HG02938 (cell line): ENCODE results near the gene COA4.

Experiments
- ATAC-seq: cut with Tn5 transposase; IDR thresholded peaks from one replicate; pipeline ENCODE4 v1.9.1; 2021; ENCODE audit warnings: mild to moderate bottlenecking, moderate library complexity; ENCODE audit not compliant: unreplicated experiment

The COA4 gene

DNA sequence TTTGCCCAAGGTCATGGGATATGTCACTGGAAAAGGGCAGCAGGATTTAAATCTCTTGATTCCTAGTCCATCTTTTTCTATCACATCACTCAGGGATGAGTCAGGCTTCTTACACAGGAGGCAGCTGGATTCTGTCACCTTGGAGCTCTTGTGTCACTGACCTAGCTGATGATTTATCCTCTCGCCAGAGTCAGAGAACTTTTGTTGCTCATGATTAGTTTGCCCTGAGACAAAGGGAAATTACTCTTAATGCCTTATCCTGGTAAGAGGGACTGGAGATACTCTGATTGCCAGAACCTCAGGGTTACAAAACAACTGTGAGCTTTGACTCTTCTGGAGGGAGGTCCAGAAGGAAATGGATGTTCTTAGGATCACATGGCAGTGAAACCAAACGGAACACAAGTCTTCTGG, 10.1 kb downstream of the COA4 start:
- ATAC-seq: no peak

DNA sequence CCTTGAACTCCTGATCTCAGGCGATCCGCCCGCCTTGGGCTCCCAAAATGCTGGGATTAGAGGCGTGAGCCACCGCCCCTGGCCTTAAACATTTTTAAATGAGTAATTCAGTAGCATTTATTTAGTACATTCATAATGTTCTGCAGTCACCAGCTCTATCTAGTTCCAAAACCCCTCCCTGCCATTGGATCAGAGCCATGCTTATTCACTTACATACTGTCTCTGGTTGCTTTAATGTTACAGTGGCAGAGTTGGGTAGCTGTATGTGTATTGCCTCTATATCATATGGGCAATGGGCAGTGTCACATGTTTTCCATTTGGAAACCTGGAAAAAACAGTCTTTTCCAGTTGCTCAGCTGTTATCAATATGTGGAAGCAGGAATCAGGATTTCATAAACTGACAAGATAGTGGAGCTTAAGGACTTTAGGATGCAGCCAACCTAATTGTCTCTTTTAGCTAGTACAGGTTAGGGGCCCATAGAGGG, 10.5 kb downstream of the COA4 start:
- ATAC-seq: no peak

DNA sequence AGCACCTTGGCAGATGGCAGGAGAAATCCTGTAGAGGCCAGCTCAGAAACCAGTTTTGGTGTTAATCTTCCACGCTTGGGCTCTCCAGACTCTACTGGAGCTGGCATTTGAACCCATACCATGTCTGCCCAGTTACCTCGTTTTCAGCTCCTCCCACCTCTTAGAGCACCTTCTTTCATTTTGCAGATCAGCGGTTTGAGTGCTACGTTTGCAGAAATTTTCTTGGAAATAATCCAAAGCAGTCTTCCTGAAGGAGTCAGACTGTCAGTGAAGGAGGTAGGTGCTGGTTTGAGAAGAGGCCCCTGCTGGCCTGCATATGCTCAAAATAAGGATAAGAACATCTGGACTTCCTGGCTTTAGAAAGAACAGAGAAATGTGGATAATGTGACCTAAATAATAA, 13.7 kb downstream of the COA4 start:
- no peak for ATAC-seq

DNA sequence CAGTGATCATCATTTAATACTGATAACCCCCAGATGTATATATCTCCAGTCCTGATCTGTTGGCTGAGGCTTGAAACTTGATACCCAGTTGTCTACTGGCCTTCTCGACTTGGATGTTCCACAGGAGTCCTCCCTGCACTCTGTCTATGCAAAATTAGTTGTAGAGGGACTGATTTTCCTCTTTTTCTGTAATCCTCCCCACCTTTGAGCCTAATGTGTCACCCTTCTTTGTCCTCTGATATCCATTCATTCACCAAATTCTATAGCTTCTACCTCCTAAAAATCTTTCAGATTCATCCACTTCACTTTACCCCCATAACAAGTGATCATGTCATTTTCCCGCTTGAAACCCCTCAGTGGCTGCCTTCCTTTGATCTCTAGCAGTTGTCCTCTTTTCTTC, 16.4 kb downstream of the COA4 start:
- ATAC-seq: no peak

DNA sequence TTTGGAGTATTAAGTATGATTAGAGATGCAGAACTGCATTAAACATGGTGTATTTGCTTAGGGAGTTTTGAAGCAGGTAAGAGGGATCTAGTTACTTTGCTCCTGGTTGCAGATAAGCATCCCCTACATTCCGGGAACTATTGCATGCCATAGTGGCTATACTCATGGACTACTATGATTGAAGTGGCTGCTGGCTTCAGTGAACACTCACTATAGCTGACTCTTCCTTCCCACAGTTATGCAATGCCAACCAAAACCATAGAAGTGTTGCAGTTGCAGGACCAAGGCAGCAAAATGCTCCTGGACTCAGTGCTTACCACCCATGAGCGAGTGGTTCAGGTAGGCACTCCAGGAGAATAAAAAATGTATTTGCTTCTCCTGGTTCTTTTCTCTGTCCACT, 17.0 kb downstream of the COA4 start:
- no peak for ATAC-seq

DNA sequence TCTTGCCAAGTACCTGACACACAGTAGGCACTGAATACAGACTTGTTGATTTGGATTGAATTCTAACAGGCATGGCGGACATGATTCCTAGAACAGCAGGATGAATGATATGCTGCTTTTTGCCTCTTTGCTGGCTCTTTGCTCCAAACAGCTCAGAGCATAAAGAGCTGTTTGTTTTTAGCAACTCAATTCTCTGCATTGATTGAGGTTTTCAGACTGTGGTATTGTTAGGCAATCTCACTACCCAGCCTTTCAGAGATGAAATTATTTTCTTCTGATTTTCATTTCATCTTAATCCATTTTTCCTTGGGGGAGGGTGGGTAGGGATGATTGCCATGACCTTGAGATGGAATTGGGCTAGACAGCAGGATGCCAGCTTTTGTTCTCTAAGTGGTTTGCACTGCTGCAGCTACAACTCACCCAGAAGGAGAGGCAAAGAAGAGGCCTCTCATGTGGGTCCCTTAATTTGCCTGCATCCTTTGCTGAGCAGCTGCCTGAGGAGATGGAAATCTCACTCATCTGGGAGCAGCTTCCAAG, 20.5 kb downstream of the COA4 start:
- ATAC-seq: no peak

DNA sequence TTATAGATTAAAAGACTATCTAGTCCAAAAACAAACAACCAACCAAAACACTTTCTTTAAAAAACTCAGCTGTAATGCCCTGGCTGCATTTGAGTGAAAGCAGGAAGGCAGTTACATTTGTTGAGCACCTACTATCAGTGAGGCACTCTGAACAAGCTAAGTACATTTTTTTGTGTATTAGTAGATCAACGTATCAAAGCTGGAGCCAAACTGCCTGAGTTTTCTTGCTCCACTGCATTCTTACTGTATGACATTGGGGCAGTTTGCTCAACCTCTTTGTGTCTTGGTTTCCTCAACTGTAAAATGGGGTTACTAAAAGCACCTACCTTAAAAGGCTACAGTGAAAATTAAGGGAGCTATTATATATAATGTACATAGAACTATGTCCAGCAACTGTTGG, 22.0 kb downstream of the COA4 start:
- no peak for ATAC-seq

DNA sequence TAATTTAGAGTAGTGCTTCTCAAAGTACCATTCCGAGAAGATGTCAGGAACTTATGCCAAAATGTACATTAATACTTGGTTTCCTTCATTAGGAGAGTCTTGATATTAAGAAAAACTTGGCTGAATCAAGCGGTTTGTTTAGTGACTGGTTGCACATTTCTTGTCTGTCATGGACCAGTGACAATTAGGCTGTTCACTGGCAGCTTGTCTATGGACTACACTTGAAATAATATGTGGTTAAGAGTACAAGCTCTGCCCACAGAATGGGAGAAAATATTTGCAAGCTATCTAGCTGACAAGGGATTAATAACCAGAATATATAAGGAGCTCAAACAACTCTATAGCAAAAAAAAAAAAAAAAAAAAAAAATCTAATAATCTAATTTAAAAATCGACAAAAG, 24.6 kb downstream of the COA4 start:
- ATAC-seq: no peak

DNA sequence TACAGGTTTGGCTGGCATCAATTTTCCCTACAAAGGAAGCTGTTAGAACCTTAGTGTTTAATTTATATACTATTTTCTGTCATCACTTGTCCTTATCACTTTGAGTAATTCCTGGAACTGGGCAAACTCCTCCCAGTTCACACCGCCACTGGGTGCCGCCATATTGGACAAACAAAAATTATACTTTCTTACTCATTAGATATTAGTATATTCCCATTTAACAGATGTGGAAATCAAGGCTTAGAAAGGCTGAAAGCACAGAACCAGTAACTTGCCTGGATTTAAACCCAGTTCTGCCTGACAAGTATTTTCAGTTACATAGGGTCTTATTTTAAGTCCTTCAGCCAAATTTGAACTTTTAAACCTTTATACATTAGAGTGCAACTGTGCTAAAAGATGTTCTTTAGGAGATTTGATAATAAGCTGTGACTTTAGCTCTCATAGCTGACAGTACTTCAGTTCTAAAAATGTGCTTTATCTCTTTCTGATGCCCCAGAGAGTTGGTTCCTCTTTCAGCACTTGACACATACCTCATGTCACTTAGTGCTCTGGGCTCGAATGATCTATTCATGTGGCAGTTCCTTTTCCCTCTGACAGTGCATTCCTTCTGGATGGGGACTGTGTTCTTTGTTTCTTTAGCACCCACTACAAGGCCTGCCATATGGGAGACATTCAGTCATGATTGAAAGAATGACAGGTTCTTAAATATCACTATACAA, 25.4 kb downstream of the COA4 start:
- ATAC-seq: no peak

DNA sequence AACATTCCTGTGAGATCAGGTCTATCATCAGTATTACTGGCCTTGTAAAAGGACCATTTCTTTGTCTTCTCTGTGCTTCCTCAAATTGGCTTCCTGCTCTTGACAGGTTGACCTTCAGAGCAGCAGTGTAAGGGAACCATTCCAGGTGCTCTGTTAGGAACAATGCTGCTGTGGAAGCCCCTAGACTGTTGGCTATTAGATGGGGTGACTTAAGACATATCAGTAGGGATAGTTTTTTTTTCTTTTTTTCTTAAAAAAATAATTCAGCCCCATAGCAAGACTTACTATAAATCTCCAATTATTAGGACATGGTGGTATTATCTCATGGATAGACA, 37.6 kb downstream of the COA4 start:
- ATAC-seq: no peak

DNA sequence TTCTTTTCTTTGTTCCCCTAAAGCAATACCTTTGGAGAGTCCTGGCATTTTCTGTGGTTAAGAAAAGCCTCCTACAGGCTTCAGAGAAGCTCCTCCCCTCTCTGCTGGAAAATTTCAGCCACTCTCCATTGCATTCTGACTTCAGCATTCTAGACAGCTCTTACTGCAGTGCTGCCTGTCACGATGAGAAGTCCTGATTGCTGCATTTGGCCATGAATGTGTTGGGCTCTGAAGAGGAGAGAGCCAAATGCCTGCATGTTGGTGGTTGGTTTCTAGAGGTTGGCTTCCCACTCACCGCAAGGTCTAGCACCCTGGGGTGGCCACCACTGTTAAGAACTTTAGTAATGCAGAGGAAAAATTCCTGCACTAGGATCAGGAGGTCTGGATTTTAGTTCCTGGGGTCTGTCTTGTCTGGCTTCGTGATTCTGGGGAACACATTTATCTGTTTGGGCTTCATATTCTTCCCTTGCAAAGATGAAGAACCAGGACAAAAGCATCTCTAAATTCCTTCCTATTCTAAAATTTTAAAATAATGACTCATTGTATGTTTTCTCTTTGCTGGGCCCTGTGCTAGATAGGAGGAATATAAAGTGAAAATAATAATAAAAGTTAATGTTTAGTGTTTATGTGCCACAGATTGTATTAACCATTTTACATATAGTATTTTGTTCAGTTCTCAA, 38.1 kb downstream of the COA4 start:
- no peak for ATAC-seq

DNA sequence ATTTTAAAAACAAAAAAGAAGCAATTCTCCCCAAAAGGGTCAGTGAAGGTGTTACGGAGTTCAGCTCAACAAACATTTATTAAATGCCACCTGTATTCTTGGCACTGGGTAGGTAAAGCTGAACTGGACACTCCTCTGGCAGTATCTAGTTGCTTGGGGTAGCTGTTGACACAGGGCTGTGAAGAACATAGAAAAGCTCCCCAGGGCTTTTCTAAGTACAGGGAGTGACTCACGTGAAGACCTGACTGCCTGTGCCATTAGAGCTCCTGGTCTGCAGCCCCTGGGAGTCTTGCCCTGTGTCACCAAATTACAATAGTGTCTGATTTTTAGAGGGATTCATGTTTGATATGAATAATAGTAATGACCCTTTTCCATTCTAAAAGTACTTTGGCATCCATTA, 43.6 kb downstream of the COA4 start:
- no peak for ATAC-seq

DNA sequence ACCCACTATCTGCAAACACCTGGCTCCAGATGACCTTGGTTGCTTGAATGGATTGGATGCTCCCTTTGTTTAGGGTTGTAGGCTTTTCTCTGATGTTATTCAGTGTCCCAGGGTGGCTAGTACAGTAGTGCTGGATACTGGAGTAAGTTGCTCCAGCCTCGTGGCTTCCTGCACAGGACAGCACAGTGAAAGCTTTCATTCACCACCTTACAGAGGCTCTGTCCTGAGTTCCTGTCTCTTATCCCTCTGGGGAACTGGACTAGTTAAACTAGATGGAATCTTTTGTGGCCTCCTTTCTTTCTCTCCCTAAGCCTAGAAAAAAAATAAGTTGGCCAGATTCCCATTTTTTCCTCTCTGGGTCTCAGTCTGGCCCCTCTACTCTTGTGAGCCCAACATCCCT, 46.4 kb downstream of the COA4 start:
- ATAC-seq: no peak
